CD4-positive, CD25-positive, alpha-beta regulatory T cell (primary cell): ENCODE results near the gene OSBPL6. TPM values are rescaled to one million over a fixed set of nuclear protein-coding genes. Genes with fewer than 3 reads are reported as not detected.

Source experiments
- ATAC-seq, 2 donors: fragments of 150-1000 bp; cut with Tn5 transposase; one replicate each; pipeline ENCODE4 v1.10.0; 2021; ENCODE audit warnings: low read depth in 2 of 2, moderate number of reproducible peaks in 2 of 2, moderate library complexity in 1 of 2
- DNase-seq, 3 donors: peaks; one replicate each; pipeline versions ENCODE4 v3.0.0 to v3.0.0-alpha.2; 2012 to 2022; ENCODE audit warnings: mixed read lengths in 1 of 3
- H3K27ac ChIP-seq: one replicate; pipeline ENCODE4 v1.7.0; 2013; ENCODE audit warnings: mild to moderate bottlenecking, low read length; ENCODE audit not compliant: insufficient read depth, poor library complexity, severe bottlenecking
- H3K27me3 ChIP-seq: one replicate; pipeline ENCODE4 v1.7.0; 2013; ENCODE audit warnings: low read length; ENCODE audit not compliant: control insufficient read depth, insufficient read depth
- H3K36me3 ChIP-seq: one replicate; pipeline ENCODE4 v1.7.0; 2013; ENCODE audit warnings: mild to moderate bottlenecking, low read length, moderate library complexity; ENCODE audit not compliant: control insufficient read depth, insufficient read depth
- H3K4me1 ChIP-seq: 2 replicates; pipeline ENCODE4 v1.7.0; 2013; ENCODE audit warnings: mild to moderate bottlenecking, low read length; ENCODE audit not compliant: insufficient read depth, control insufficient read depth, poor library complexity, severe bottlenecking
- H3K4me3 ChIP-seq: one replicate; pipeline ENCODE4 v1.7.0; 2013; ENCODE audit warnings: low read depth, mild to moderate bottlenecking, low read length, moderate library complexity
- H3K9me3 ChIP-seq, 2 experiments: 1 replicate in 1 of 2; 2 replicates in 1 of 2; pipeline ENCODE4 v1.7.0; 2013; ENCODE audit warnings: low read length in 2 of 2, mild to moderate bottlenecking in 1 of 2, moderate library complexity in 1 of 2; ENCODE audit not compliant: control insufficient read depth in 2 of 2
- H3K27ac Mint-ChIP-seq, 3 donors: one replicate each; pipeline ENCODE4 v1.8.0; 2020 to 2022; ENCODE audit warnings: mild to moderate bottlenecking in 3 of 3, mixed read lengths in 3 of 3, moderate library complexity in 2 of 3
- H3K27me3 Mint-ChIP-seq: one replicate; pipeline ENCODE4 v1.8.0; 2022; ENCODE audit warnings: mild to moderate bottlenecking, mixed read lengths
- H3K36me3 Mint-ChIP-seq: one replicate; pipeline ENCODE4 v1.8.0; 2020; ENCODE audit warnings: mixed read lengths
- H3K4me1 Mint-ChIP-seq, 4 donors: one replicate each; pipeline ENCODE4 v1.8.0; 2020 to 2022; ENCODE audit warnings: mixed read lengths in 4 of 4, mild to moderate bottlenecking in 1 of 4
- H3K4me3 Mint-ChIP-seq, 4 donors: one replicate each; pipeline ENCODE4 v1.8.0; 2020 to 2022; ENCODE audit warnings: mild to moderate bottlenecking in 4 of 4, mixed read lengths in 4 of 4, moderate library complexity in 3 of 4
- H3K9me3 Mint-ChIP-seq, 7 donors: one replicate each; pipeline ENCODE4 v1.8.0; 2020 to 2022; ENCODE audit warnings: mixed read lengths in 7 of 7, mild to moderate bottlenecking in 3 of 7, moderate library complexity in 2 of 7
- polyA plus RNA-seq, 4 donors: library from polyadenylated mRNA; unstranded; fragments of 300-500 nt; fragmentation: Illumina TruSeq; gene quantifications; one replicate each; pipeline ENCODE4 v1.2.3, GENCODE V29; 2021
- total RNA-seq: library from RNA; stranded (reverse); gene quantifications from one replicate; pipeline ENCODE4 v1.2.3, GENCODE V29; 2022

OSBPL6 gene
- total and polyA plus RNA-seq, 5 donors from 2014 or later: 0.34 TPM; not detected in 4

DNA sequence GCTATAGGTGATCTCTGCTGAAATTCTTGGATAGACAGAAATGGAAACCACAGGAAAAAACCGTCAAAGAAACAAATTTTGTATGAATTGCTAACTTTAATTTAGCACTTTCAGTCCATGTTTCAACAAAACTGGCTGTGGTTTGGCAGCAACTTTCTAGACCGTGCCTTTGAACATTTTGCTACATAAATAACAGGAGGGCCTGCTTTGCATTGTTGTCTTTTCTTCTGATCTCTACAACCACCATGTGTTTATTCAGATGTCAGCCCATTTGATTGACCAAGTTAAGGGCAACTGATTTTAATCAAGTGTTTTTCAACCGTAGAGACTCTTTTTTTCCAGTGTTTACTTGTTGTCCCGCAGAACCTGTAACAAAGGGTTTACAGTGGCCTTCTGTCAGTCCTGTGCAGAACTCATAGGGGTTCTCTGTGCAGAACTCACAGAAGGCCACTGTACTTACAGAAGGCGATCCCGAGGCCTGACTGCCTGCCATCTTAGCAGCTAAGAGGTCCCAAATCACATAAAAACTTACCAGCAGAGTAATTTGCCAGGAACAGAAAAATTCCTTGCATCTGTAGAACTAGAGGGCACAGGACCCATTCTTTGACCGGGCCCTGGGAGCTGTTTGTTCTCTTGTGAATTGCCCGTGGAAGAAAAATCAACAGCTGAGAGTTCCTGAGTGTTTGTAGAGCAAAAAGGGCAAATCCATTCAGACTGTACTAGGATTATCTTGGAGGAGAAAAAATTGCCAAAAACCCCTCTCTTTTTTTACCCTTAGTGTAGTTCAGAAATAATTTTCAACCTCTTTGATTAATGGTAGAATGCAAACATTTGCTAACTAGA, 136.1 kb downstream of the OSBPL6 start:
- H3K27me3 Mint-ChIP-seq: peaks cover 15% of the 10 kb centered on the region
- H3K9me3 ChIP-seq: no peaks in the 10 kb centered on the region
- DNase-seq (no peak), ATAC-seq (no peak)
- no peaks in the 10 kb centered on the region for H3K27me3 ChIP-seq
- H3K27ac Mint-ChIP-seq: no peak overlapping the region
- no peaks in the 10 kb centered on the region for H3K4me1 ChIP-seq
- no peak overlapping the region for H3K4me3 Mint-ChIP-seq
- H3K27ac ChIP-seq: no peak overlapping the region
- H3K36me3 Mint-ChIP-seq: no peaks in the 10 kb centered on the region
- H3K9me3 Mint-ChIP-seq: peaks cover 0 to 2% (median 0%) of the 10 kb centered on the region in 7 donors
- H3K4me3 ChIP-seq: no peak overlapping the region
- H3K4me1 Mint-ChIP-seq: no peaks in the 10 kb centered on the region
- no peaks in the 10 kb centered on the region for H3K36me3 ChIP-seq

DNA sequence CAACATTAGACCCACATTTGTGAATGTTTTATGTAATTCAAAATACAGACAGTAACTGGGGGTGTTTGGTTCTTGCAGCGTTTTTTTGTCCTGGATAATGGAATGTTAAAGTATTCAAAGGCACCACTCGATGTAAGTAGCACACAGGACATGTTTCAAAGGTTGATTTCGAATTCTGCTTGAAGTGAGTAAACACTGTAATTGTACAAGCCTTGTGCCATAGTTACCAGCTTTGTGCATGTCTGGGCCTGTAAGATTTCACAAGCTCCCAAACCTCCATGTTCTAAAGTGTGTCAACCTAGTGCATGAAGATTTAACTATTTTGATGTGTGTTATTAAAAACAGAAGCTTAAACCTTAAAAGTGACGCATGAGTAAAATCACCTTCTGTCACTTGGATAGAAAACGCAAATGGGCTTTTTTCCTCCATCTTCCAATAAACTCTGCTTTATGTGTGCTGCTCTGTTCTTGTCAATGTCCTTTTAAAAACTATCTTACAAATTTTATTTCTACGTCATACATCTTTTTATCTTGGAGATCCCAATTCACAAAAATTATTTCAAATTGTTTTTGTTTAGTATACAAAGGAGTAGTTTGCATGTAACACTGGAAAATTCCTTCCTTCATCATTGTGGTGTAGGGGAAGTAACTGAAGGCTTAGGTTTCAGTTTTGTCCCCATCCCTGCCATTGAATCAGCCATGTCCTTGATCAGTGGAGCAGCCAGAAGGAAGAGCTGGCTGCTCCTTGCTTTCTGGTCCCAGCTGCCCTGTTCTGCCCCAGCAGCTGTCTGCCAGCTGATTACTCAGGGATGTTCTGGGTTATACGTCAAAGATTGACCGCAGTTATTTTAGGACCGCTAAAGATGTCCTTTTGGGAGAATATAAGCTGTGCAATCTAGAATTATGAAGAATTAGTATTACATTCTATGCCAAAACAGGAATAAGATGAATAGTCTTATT, 137.4 kb downstream of the OSBPL6 start:
- no peaks in the 10 kb centered on the region for H3K9me3 ChIP-seq
- H3K4me1 Mint-ChIP-seq: no peaks in the 10 kb centered on the region
- no peak overlapping the region for H3K27ac Mint-ChIP-seq
- ATAC-seq (no peak), DNase-seq (no peak)
- peaks cover 3% of the 10 kb centered on the region for H3K27me3 ChIP-seq
- no peak overlapping the region for H3K27ac ChIP-seq
- no peaks in the 10 kb centered on the region for H3K36me3 ChIP-seq
- H3K4me3 Mint-ChIP-seq: no peak overlapping the region
- H3K4me1 ChIP-seq: no peaks in the 10 kb centered on the region
- no peaks in the 10 kb centered on the region for H3K36me3 Mint-ChIP-seq
- H3K27me3 Mint-ChIP-seq: peaks cover 15% of the 10 kb centered on the region
- H3K9me3 Mint-ChIP-seq: peaks cover 0 to 2% (median 0%) of the 10 kb centered on the region in 7 donors
- no peak overlapping the region for H3K4me3 ChIP-seq

DNA sequence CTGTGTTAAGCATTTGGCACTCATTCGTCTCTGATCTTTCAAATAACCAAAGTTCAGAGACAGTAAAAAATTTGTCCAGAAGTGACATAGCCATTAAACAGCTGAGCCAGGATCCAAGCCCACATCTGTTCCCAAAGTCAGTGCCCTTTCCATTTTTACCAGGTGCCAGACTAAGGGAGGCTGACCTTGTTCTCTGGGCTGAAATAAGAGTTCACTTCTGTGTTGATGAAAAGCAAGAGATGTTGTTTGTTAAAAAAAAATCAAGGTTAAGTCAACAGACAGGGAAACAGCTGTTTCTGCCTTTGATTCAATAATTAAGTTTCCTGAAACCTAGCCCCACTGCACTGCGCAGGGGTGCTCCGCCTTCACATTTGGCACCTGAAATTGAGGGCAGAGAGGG, 139.5 kb downstream of the OSBPL6 start:
- Histone ChIP-seq H3K4me1 (no peaks in the 10 kb centered on the region), H3K9me3 (no peaks in the 10 kb centered on the region), H3K27ac (no peak overlapping the region), H3K4me3 (no peak overlapping the region), H3K27me3 (peaks cover 8% of the 10 kb centered on the region), H3K36me3 (no peaks in the 10 kb centered on the region)
- Mint-ChIP-seq H3K9me3 (no peaks in the 10 kb centered on the region), H3K36me3 (no peaks in the 10 kb centered on the region), H3K4me3 (no peak overlapping the region), H3K4me1 (no peaks in the 10 kb centered on the region), H3K27ac (no peak overlapping the region), H3K27me3 (peaks cover 17% of the 10 kb centered on the region)
- ATAC-seq: no peak
- DNase-seq: no peak

DNA sequence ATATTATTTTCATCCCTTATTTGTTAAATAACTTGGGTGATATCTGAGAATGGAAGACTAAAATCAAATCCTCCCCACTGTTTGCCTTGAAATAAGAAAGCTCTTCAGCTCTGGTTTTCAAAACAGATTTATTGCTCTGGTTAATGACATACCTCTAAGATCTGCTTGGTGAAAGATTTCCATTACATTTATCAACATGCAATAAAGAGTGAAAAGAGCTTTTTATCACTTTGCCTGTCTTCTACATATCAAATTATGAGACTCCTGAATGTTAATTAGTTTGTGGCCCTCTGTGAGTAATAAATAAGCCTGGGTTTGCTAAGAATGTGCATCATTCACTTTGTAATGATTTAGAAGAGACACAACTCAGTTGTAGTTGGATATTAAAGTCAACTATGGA, 140.9 kb downstream of the OSBPL6 start:
- Histone ChIP-seq H3K27me3 (peaks cover 9% of the 10 kb centered on the region), H3K27ac (no peak overlapping the region), H3K36me3 (no peaks in the 10 kb centered on the region), H3K9me3 (no peaks in the 10 kb centered on the region), H3K4me3 (no peak overlapping the region), H3K4me1 (no peaks in the 10 kb centered on the region)
- ATAC-seq (no peak), DNase-seq (no peak)
- Mint-ChIP-seq H3K36me3 (no peaks in the 10 kb centered on the region), H3K27ac (no peak overlapping the region), H3K4me3 (no peak overlapping the region), H3K9me3 (no peaks in the 10 kb centered on the region), H3K4me1 (no peaks in the 10 kb centered on the region), H3K27me3 (peaks cover 14% of the 10 kb centered on the region)

DNA sequence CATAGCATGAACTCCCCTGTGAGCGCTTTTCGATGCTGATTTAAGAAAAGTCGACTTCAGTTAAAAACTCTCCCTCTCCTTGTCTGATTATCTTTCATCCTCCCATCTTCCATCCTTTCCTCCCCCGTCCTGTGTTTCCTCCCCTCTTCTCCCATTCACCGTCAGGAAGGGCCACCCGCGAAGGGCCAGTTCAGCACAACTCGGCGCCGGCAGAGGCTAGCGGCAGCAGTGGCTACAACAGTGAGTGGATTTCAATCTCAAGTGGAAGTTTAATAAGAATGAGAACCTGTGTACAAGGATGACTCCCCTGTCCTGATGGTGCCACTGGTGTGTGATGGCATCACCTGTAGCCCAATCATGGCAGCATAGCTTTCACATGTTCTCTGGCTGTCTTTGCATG, 149.8 kb downstream of the OSBPL6 start:
- no peak overlapping the region for H3K27ac Mint-ChIP-seq
- no peaks in the 10 kb centered on the region for H3K4me1 Mint-ChIP-seq
- no peak overlapping the region for H3K4me3 Mint-ChIP-seq
- Histone ChIP-seq H3K4me3 (no peak overlapping the region), H3K27ac (no peak overlapping the region), H3K9me3 (no peaks in the 10 kb centered on the region), H3K4me1 (no peaks in the 10 kb centered on the region), H3K27me3 (peaks cover 15% of the 10 kb centered on the region), H3K36me3 (no peaks in the 10 kb centered on the region)
- DNase-seq (no peak), ATAC-seq (no peak)
- peaks cover 50% of the 10 kb centered on the region for H3K27me3 Mint-ChIP-seq
- H3K9me3 Mint-ChIP-seq: no peaks in the 10 kb centered on the region
- H3K36me3 Mint-ChIP-seq: no peaks in the 10 kb centered on the region

DNA sequence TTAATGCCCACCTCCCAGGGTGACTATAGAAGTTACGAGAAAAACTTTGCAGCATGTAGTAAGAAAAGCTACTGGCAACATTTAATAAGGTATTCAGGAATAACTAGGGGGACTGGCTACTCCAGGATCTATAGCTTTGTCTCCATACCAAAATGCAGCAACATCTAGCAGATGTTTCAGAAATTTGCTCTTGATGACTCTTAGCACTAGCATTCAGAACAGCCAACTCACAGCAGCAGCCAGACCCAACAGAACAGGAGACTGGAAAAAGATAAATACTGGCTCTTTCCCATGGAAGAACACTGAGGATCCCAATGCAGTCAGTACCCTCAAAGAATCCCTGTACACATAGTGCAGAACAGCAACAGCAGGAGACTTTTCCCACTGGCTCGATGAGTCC, 151.6 kb downstream of the OSBPL6 start:
- Mint-ChIP-seq H3K36me3 (no peaks in the 10 kb centered on the region), H3K27ac (no peak overlapping the region), H3K27me3 (peaks cover 60% of the 10 kb centered on the region), H3K4me1 (no peaks in the 10 kb centered on the region), H3K4me3 (no peak overlapping the region), H3K9me3 (no peaks in the 10 kb centered on the region)
- Histone ChIP-seq H3K27me3 (peaks cover 24% of the 10 kb centered on the region), H3K4me1 (no peaks in the 10 kb centered on the region), H3K27ac (no peak overlapping the region), H3K4me3 (no peak overlapping the region), H3K36me3 (no peaks in the 10 kb centered on the region), H3K9me3 (no peaks in the 10 kb centered on the region)
- DNase-seq (no peak), ATAC-seq (no peak)

DNA sequence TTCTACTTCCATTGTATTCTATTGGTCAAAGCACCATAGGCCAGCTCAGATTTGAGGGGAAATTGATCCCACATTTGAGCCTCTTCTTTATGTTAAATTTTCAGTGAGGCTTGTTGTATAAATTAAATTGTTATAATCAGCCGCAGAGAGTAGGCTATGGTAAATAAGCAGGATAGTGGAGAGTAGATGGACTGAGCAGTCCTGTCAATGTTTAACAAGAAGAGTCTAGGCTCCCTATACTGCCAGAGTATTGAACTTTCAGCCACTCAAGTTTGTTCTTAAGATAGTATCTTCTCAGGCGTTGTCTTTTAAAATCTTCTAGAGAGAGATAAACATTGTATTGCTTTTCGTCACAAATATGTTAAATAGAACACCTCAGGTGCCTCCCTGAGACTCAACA, 155.7 kb downstream of the OSBPL6 start:
- Mint-ChIP-seq H3K4me1 (no peaks in the 10 kb centered on the region), H3K27ac (no peak overlapping the region), H3K4me3 (no peak overlapping the region), H3K27me3 (peaks cover 32% of the 10 kb centered on the region), H3K9me3 (peaks cover 0 to 10% (median 3%) of the 10 kb centered on the region in 7 donors), H3K36me3 (no peaks in the 10 kb centered on the region)
- no peaks in the 10 kb centered on the region for H3K36me3 ChIP-seq
- no peak for DNase-seq
- H3K4me3 ChIP-seq: no peak overlapping the region
- H3K27me3 ChIP-seq: peaks cover 29% of the 10 kb centered on the region
- H3K4me1 ChIP-seq: no peaks in the 10 kb centered on the region
- ATAC-seq: no peak
- H3K27ac ChIP-seq: no peak overlapping the region
- H3K9me3 ChIP-seq: no peaks in the 10 kb centered on the region
